Thyroid gland (tissue), 4 donors: ENCODE measurements around the gene KCNH1. TPM values are rescaled to one million over a fixed set of nuclear protein-coding genes. Genes with fewer than 3 reads are reported as not detected.

Experiments used
- DNase-seq, 2 donors: peaks; one replicate each; pipeline ENCODE4 v3.0.0-alpha.2; 2019
- H3K27ac ChIP-seq, 3 donors: fragments of 200-600 bp; sonication (generic); 1 replicate in 2 of 3; 2 replicates in 1 of 3; pipeline ENCODE4 v1.5.1; 2016 to 2019; ENCODE audit warnings: mild to moderate bottlenecking in 1 of 3, moderate library complexity in 1 of 3
- H3K27me3 ChIP-seq: fragments of 200-600 bp; sonication (generic); one replicate; pipeline ENCODE4 v1.5.1; 2019
- H3K36me3 ChIP-seq, 2 donors: fragments of 200-600 bp; sonication (generic); one replicate each; pipeline ENCODE4 v1.5.1; 2016 to 2019
- H3K4me1 ChIP-seq, 2 donors: fragments of 200-600 bp; sonication (generic); one replicate each; pipeline ENCODE4 v1.5.1; 2017 to 2019
- H3K4me3 ChIP-seq, 3 donors: fragments of 200-600 bp; sonication (generic); replicated peaks in 1 of 3; 1 replicate in 2 of 3; 2 replicates in 1 of 3; pipeline ENCODE4 v1.5.1; 2016; ENCODE audit warnings: mild to moderate bottlenecking in 1 of 3
- H3K9me3 ChIP-seq: fragments of 200-600 bp; sonication (generic); one replicate; pipeline ENCODE4 v1.5.1; 2017
- POLR2A ChIP-seq, 2 donors: fragments of 450-650 bp; IDR thresholded peaks; one replicate each; pipeline ENCODE4 v1.6.1; 2017; ENCODE audit warnings: antibody characterized with exemption in 2 of 2, mild to moderate bottlenecking in 2 of 2, moderate library complexity in 1 of 2
- WGBS, 2 donors: methylation state at CpG; one replicate each; pipeline ENCODE4 v1.1.5; 2017; 5-methylcytosine and 5-hydroxymethylcytosine counted together
- intact Hi-C: fragments of 100-400 bp; cut with DNase I; formaldehyde crosslinking; loops from one replicate; pipeline ENCODE4 v1.15.1; 2023
- total RNA-seq, 4 donors: library from RNA; depleted of rRNA; stranded (reverse); fragments of >200 nt; gene quantifications; one replicate each; pipeline ENCODE4 v1.2.3, GENCODE V29; 2016
- TF ChIP-seq, protein P1 (sequence below), 6 experiments: fragments of 200-600 bp in 3 of 6; fragments of 450-650 bp in 3 of 6; sonication (generic) in 3 of 6; IDR thresholded peaks; one replicate each; pipeline ENCODE4 v1.5.1; 2016 to 2019; ENCODE audit warnings: antibody characterized with exemption in 6 of 6, mild to moderate bottlenecking in 2 of 6, inconsistent platforms in 1 of 6, moderate library complexity in 1 of 6

KCNH1 gene
- total RNA-seq, 4 donors from 2014 or later, result 1.3 TPM; not detected in 2

- WGBS, 2 donors, result 78 to 100% methylated on average over 1 of the region's 1 CpG
- TF ChIP-seq, protein P1, sequence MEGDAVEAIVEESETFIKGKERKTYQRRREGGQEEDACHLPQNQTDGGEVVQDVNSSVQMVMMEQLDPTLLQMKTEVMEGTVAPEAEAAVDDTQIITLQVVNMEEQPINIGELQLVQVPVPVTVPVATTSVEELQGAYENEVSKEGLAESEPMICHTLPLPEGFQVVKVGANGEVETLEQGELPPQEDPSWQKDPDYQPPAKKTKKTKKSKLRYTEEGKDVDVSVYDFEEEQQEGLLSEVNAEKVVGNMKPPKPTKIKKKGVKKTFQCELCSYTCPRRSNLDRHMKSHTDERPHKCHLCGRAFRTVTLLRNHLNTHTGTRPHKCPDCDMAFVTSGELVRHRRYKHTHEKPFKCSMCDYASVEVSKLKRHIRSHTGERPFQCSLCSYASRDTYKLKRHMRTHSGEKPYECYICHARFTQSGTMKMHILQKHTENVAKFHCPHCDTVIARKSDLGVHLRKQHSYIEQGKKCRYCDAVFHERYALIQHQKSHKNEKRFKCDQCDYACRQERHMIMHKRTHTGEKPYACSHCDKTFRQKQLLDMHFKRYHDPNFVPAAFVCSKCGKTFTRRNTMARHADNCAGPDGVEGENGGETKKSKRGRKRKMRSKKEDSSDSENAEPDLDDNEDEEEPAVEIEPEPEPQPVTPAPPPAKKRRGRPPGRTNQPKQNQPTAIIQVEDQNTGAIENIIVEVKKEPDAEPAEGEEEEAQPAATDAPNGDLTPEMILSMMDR (IDR thresholded peaks at IDR 0.05), result no peak
- no peak for TF ChIP-seq POLR2A (IDR thresholded peaks at IDR 0.05)
- intact Hi-C loops, result no loop called here
Measured at GRCh38 chr1:210688512-210689234, 445.3 kb downstream of the KCNH1 start.

DNA sequence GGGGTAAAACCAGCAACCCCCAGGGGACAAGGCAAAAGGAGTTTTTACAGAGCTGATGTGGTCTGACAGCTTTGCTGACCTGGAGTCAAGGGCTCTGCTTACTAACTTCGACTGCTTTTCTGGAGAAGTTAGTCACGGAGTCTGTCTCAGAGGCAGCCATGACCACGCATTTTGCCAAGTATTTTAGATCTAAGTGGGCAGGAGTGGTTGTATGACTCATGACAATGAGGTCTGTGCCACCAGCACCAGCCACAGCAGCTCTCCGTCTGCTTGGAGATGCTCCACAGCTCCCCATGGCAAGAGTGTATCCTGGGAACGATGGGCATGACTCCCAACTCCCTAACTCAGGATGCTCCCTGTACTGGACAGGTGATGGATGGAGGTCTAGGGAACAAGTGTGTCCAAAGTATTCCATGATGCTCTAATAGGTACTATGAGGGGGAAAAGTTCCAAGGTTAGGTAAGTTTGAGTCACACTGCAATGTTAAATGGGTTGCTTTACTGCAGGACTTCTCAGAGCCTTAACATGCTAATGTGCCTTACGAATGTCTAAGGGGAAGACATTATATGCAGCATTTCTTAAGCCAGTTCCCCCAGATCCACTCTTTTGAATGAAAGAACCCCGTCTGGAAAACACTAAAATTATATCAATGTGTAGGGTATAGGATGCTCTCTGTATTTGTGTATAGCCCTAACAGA, 446.2 kb downstream of the KCNH1 start:
- WGBS, 2 donors, result 62 to 75% methylated on average over 7 of the region's 7 CpGs
- Histone ChIP-seq H3K4me1 (peaks cover 0 to 7% of the 10 kb centered on the region in 2 donors), H3K27me3 (no peaks in the 10 kb centered on the region), H3K4me3 (no peak overlapping the region), H3K27ac (no peak overlapping the region), H3K36me3 (no peaks in the 10 kb centered on the region), H3K9me3 (no peaks in the 10 kb centered on the region)
- intact Hi-C loops, result no loop called here
- DNase-seq, result peak; percentile 58 to 66
- TF ChIP-seq, protein P1 (IDR thresholded peaks at IDR 0.05), result no peak
- no peak for TF ChIP-seq POLR2A (IDR thresholded peaks at IDR 0.05)

More at GRCh38 chr1:210688512-210689234, 445.3 kb downstream of the KCNH1 start:
- H3K4me3 ChIP-seq, result no peak overlapping the region
- H3K9me3 ChIP-seq, result no peaks in the 10 kb centered on the region
- peaks cover 0 to 7% of the 10 kb centered on the region in 2 donors for H3K4me1 ChIP-seq
- H3K27me3 ChIP-seq, result no peaks in the 10 kb centered on the region
- H3K27ac ChIP-seq, result no peak overlapping the region
- H3K36me3 ChIP-seq, result no peaks in the 10 kb centered on the region
- no peak for DNase-seq

DNA sequence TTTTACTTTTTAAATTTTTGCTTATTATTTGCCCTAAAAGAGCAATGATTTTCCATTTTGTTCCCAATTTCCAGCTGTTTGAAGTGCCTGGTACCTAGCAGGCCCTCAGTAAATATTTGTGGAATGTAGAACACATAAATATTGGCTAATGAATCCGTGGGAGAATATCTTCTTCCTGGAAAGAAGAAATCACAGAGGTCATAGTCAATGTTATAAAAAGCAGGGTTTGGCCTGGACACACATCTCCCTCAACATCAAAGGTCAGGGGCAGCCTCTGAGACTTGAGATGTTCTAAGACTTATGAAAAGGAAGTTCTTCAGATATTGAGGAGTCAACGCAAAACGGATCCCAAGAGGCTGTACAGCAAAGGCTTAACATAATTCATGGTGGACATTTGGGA, 447.1 kb downstream of the KCNH1 start:
- H3K4me3 ChIP-seq, result no peak overlapping the region
- TF ChIP-seq, protein P1 (IDR thresholded peaks at IDR 0.05), result no peak
- intact Hi-C loops, result no loop called here
- H3K9me3 ChIP-seq, result no peaks in the 10 kb centered on the region
- DNase-seq, result no peak
- H3K27me3 ChIP-seq, result no peaks in the 10 kb centered on the region
- WGBS, 2 donors, result 64 to 67% methylated on average over 3 of the region's 3 CpGs
- no peak overlapping the region for H3K27ac ChIP-seq
- no peaks in the 10 kb centered on the region for H3K36me3 ChIP-seq
- H3K4me1 ChIP-seq, result peaks cover 0 to 7% of the 10 kb centered on the region in 2 donors

GRCh38 chr1:210685295-210685650, 448.7 kb downstream of the KCNH1 start:
- no peak overlapping the region for H3K27ac ChIP-seq
- no peak overlapping the region for H3K4me3 ChIP-seq
- TF ChIP-seq, protein P1 (IDR thresholded peaks at IDR 0.05), result no peak
- no peak for TF ChIP-seq POLR2A (IDR thresholded peaks at IDR 0.05)
- WGBS, 2 donors, result 96 to 100% methylated on average over 3 of the region's 3 CpGs
- intact Hi-C loops, result no loop called here
- no peaks in the 10 kb centered on the region for H3K9me3 ChIP-seq
- H3K27me3 ChIP-seq, result no peaks in the 10 kb centered on the region
- DNase-seq, result no peak
- peaks cover 0 to 7% of the 10 kb centered on the region in 2 donors for H3K4me1 ChIP-seq
- H3K36me3 ChIP-seq, result no peaks in the 10 kb centered on the region
